ENCODE measurements around the gene UBN1.
A peak's percentile ranks its signal among the peaks of the same experiment; 100 is the strongest.

The UBN1 gene

DNA sequence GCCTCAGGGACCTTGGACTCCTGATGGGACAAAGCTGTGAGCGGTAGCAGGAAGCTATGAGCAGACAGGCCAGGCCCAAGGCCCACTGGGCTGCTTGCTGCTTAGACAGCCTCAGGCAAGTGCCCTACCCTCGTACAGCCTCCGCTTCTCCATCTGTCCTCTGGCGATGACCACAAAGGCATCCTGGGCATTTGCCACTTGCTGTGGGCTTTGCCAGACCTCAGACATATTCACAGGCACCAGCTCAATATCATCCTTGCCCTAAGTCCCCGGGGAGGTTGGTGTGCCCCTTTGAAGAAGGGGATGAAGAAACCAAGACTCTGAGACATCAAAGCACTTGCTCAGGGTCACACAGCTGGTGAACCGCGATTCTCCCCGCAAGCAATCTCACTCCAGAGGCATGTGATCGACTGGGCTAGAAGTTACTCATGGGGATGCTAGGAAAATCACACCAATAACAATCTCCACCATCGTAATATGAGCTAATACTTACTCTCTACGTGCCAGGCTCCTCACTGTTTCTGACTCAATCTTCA, 68.0 kb downstream of the UBN1 start:
- Histone ChIP-seq H3K4me1 (ENCODE audit: control insufficient read depth, insufficient read depth, low read depth, low read length) (peaks cover 37% of the 10 kb centered on the region), H3K23ac (ENCODE audit: low read length in 2 of 2) (no peak overlapping the region), H3K4ac (ENCODE audit: low read depth in 1 of 2, low read length in 2 of 2) (no peak overlapping the region), H3K27me3 (ENCODE audit: control insufficient read depth in 1 of 2, insufficient read depth in 1 of 2, low read length in 2 of 2) (no peaks in the 10 kb centered on the region), H2AK5ac (ENCODE audit: low read length, severe bottlenecking) (peak overlapping the region; percentile 56), H3K36me3 (ENCODE audit: control insufficient read depth in 1 of 2, insufficient read depth in 2 of 2, low read depth in 1 of 2, low read length in 2 of 2) (peaks cover 13 to 23% of the 10 kb centered on the region in 2 experiments), H4K8ac (ENCODE audit: low read length) (no peak overlapping the region), H3K4me3 (ENCODE audit: insufficient read depth in 1 of 2, low read depth in 1 of 2, low read length in 2 of 2) (no peak overlapping the region), H3K9me3 (ENCODE audit: control insufficient read depth, low read length) (no peaks in the 10 kb centered on the region), H2BK15ac (ENCODE audit: low read depth, poor library complexity, severe bottlenecking) (no peak overlapping the region), H2BK12ac (ENCODE audit: low read length in 2 of 2) (no peak overlapping the region), H2BK5ac (ENCODE audit: low read depth, low read length, poor library complexity, severe bottlenecking) (no peak overlapping the region), H3K79me1 (replicated peaks; ENCODE audit: low read length, poor library complexity, severe bottlenecking) (peaks cover 6% of the 10 kb centered on the region), H3K9ac (ENCODE audit: low read length) (peak overlapping the region; percentile 72), H3K27ac (ENCODE audit: low read length, poor library complexity, severe bottlenecking) (peak overlapping the region; percentile 49), H2BK120ac (ENCODE audit: low read depth, low read length) (no peak overlapping the region), H2AFZ (ENCODE audit: low read depth, low read length) (no peak overlapping the region), H3K4me2 (ENCODE audit: low read length, poor library complexity, severe bottlenecking) (no peak overlapping the region), H3K14ac (ENCODE audit: low read length in 2 of 2) (no peak overlapping the region), H4K91ac (ENCODE audit: low read length) (no peak overlapping the region), H3K18ac (ENCODE audit: low read depth in 1 of 2, low read length in 2 of 2) (no peak overlapping the region)
- peak; percentile 77 for DNase-seq
- 80% methylated on average over 9 of the region's 11 CpGs for WGBS

- H3K9ac ChIP-seq (ENCODE audit: low read length) = peak overlapping the region; percentile 44
- H2BK120ac ChIP-seq (ENCODE audit: low read depth, low read length) = no peak overlapping the region
- DNase-seq = peak; percentile 24
- H4K91ac ChIP-seq (ENCODE audit: low read length) = no peak overlapping the region
- H3K4me1 ChIP-seq (ENCODE audit: control insufficient read depth, insufficient read depth, low read depth, low read length) = peaks cover 35% of the 10 kb centered on the region
- peak overlapping the region; percentile 52 for H3K27ac ChIP-seq (ENCODE audit: low read length, poor library complexity, severe bottlenecking)
- no peak overlapping the region for H2AFZ ChIP-seq (ENCODE audit: low read depth, low read length)
- H2AK5ac ChIP-seq (ENCODE audit: low read length, severe bottlenecking) = no peak overlapping the region
- H3K9me3 ChIP-seq (ENCODE audit: control insufficient read depth, low read length) = no peaks in the 10 kb centered on the region
- no peak overlapping the region for H4K8ac ChIP-seq (ENCODE audit: low read length)
- peaks cover 6% of the 10 kb centered on the region for H3K79me1 ChIP-seq (replicated peaks; ENCODE audit: low read length, poor library complexity, severe bottlenecking)
- no peak overlapping the region for H3K18ac ChIP-seq (ENCODE audit: low read depth in 1 of 2, low read length in 2 of 2)
- H3K36me3 ChIP-seq (ENCODE audit: control insufficient read depth in 1 of 2, insufficient read depth in 2 of 2, low read depth in 1 of 2, low read length in 2 of 2) = peaks cover 6 to 21% of the 10 kb centered on the region in 2 experiments
- no peaks in the 10 kb centered on the region for H3K27me3 ChIP-seq (ENCODE audit: control insufficient read depth in 1 of 2, insufficient read depth in 1 of 2, low read length in 2 of 2)
- no peak overlapping the region for H3K4ac ChIP-seq (ENCODE audit: low read depth in 1 of 2, low read length in 2 of 2)
- H3K4me3 ChIP-seq (ENCODE audit: insufficient read depth in 1 of 2, low read depth in 1 of 2, low read length in 2 of 2) = no peak overlapping the region
- H3K23ac ChIP-seq (ENCODE audit: low read length in 2 of 2) = no peak overlapping the region
- H2BK15ac ChIP-seq (ENCODE audit: low read depth, poor library complexity, severe bottlenecking) = no peak overlapping the region
- H3K14ac ChIP-seq (ENCODE audit: low read length in 2 of 2) = no peak overlapping the region
- no peak overlapping the region for H3K4me2 ChIP-seq (ENCODE audit: low read length, poor library complexity, severe bottlenecking)
- no peak overlapping the region for H2BK5ac ChIP-seq (ENCODE audit: low read depth, low read length, poor library complexity, severe bottlenecking)
- WGBS = 25% methylated on average over 4 of the region's 4 CpGs
- no peak overlapping the region for H2BK12ac ChIP-seq (ENCODE audit: low read length in 2 of 2)
Measured at GRCh38 chr16:4917117-4917516, 69.8 kb downstream of the UBN1 start.

DNA sequence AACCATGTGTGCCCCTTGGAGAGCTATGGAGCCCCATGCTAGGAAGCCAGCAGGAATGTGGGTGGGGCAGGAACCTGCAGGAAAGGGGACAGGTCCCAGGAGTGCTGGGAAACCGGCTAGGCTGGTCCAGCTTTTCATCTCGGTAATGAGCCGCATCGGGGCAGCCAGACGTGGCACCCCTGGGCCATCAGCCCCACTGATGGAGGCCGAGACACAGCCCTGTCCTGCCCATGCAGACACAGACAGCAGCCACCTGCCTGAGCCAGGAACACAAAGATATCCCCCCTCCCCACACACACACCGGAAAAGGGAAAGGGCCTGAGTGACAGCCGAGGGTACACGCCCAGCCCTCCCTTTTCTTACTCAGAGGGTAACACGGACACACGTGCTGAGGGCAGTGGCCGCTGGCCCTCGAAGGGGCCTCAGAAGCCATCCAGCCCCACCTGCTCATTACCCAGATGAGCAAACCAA, 71.5 kb downstream of the UBN1 start:
- Histone ChIP-seq H2BK120ac (ENCODE audit: low read depth, low read length) (no peak overlapping the region), H3K27me3 (ENCODE audit: control insufficient read depth in 1 of 2, insufficient read depth in 1 of 2, low read length in 2 of 2) (no peaks in the 10 kb centered on the region), H2BK12ac (ENCODE audit: low read length in 2 of 2) (no peak overlapping the region), H3K4ac (ENCODE audit: low read depth in 1 of 2, low read length in 2 of 2) (no peak overlapping the region), H3K4me2 (ENCODE audit: low read length, poor library complexity, severe bottlenecking) (no peak overlapping the region), H3K79me1 (replicated peaks; ENCODE audit: low read length, poor library complexity, severe bottlenecking) (peaks cover 10% of the 10 kb centered on the region), H3K4me3 (ENCODE audit: insufficient read depth in 1 of 2, low read depth in 1 of 2, low read length in 2 of 2) (no peak overlapping the region), H3K36me3 (ENCODE audit: control insufficient read depth in 1 of 2, insufficient read depth in 2 of 2, low read depth in 1 of 2, low read length in 2 of 2) (peaks cover 11 to 28% of the 10 kb centered on the region in 2 experiments), H2AFZ (ENCODE audit: low read depth, low read length) (no peak overlapping the region), H3K4me1 (ENCODE audit: control insufficient read depth, insufficient read depth, low read depth, low read length) (peaks cover 30% of the 10 kb centered on the region), H3K9me3 (ENCODE audit: control insufficient read depth, low read length) (no peaks in the 10 kb centered on the region), H3K27ac (ENCODE audit: low read length, poor library complexity, severe bottlenecking) (no peak overlapping the region), H3K9ac (ENCODE audit: low read length) (no peak overlapping the region), H3K18ac (ENCODE audit: low read depth in 1 of 2, low read length in 2 of 2) (no peak overlapping the region), H4K91ac (ENCODE audit: low read length) (no peak overlapping the region), H2AK5ac (ENCODE audit: low read length, severe bottlenecking) (peak overlapping the region; percentile 89), H2BK15ac (ENCODE audit: low read depth, poor library complexity, severe bottlenecking) (no peak overlapping the region), H3K14ac (ENCODE audit: low read length in 2 of 2) (peak overlapping the region in 1 of 2 experiments; percentile 9), H3K23ac (ENCODE audit: low read length in 2 of 2) (no peak overlapping the region), H2BK5ac (ENCODE audit: low read depth, low read length, poor library complexity, severe bottlenecking) (no peak overlapping the region), H4K8ac (ENCODE audit: low read length) (no peak overlapping the region)
- DNase-seq = no peak
- 78% methylated on average over 8 of the region's 13 CpGs for WGBS

DNA sequence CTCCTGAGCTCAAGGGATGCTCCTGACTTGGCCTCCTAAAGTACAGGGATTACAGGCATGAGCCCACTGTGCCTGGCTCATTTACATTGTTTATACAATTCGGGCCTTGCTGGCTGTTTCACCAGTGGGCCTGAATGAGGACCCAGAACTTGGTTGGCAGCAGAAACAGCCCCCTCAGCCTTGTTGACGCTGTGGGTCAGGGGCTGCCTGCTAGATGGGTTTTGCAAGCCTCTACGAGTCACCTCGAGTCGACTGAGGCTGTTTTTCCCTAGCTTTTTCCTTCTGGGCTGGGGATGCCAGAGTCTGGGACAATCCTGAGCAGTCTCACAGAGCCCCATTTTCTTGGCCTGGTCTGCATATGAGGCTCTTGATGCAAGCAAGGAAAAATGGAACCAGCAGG, 73.5 kb downstream of the UBN1 start:
- no peak overlapping the region for H4K91ac ChIP-seq (ENCODE audit: low read length)
- no peak overlapping the region for H3K18ac ChIP-seq (ENCODE audit: low read depth in 1 of 2, low read length in 2 of 2)
- H3K4ac ChIP-seq (ENCODE audit: low read depth in 1 of 2, low read length in 2 of 2) = no peak overlapping the region
- H3K36me3 ChIP-seq (ENCODE audit: control insufficient read depth in 1 of 2, insufficient read depth in 2 of 2, low read depth in 1 of 2, low read length in 2 of 2) = peaks cover 8 to 38% of the 10 kb centered on the region in 2 experiments
- peaks cover 10% of the 10 kb centered on the region for H3K79me1 ChIP-seq (replicated peaks; ENCODE audit: low read length, poor library complexity, severe bottlenecking)
- peak overlapping the region; percentile 14 for H2BK5ac ChIP-seq (ENCODE audit: low read depth, low read length, poor library complexity, severe bottlenecking)
- peak; percentile 44 for DNase-seq
- no peak overlapping the region for H2AFZ ChIP-seq (ENCODE audit: low read depth, low read length)
- peaks cover 23% of the 10 kb centered on the region for H3K4me1 ChIP-seq (ENCODE audit: control insufficient read depth, insufficient read depth, low read depth, low read length)
- no peak overlapping the region for H2BK120ac ChIP-seq (ENCODE audit: low read depth, low read length)
- H3K9me3 ChIP-seq (ENCODE audit: control insufficient read depth, low read length) = no peaks in the 10 kb centered on the region
- no peak overlapping the region for H3K14ac ChIP-seq (ENCODE audit: low read length in 2 of 2)
- 71% methylated on average over 5 of the region's 5 CpGs for WGBS
- H2BK12ac ChIP-seq (ENCODE audit: low read length in 2 of 2) = no peak overlapping the region
- no peaks in the 10 kb centered on the region for H3K27me3 ChIP-seq (ENCODE audit: control insufficient read depth in 1 of 2, insufficient read depth in 1 of 2, low read length in 2 of 2)
- no peak overlapping the region for H3K4me3 ChIP-seq (ENCODE audit: insufficient read depth in 1 of 2, low read depth in 1 of 2, low read length in 2 of 2)
- H3K4me2 ChIP-seq (ENCODE audit: low read length, poor library complexity, severe bottlenecking) = no peak overlapping the region
- no peak overlapping the region for H3K27ac ChIP-seq (ENCODE audit: low read length, poor library complexity, severe bottlenecking)
- H2BK15ac ChIP-seq (ENCODE audit: low read depth, poor library complexity, severe bottlenecking) = peak overlapping the region; percentile 12
- H2AK5ac ChIP-seq (ENCODE audit: low read length, severe bottlenecking) = peak overlapping the region; percentile 4
- no peak overlapping the region for H3K9ac ChIP-seq (ENCODE audit: low read length)
- H4K8ac ChIP-seq (ENCODE audit: low read length) = no peak overlapping the region
- H3K23ac ChIP-seq (ENCODE audit: low read length in 2 of 2) = no peak overlapping the region
